ENCODE results near the gene GARNL3. TPM values are rescaled to one million over a fixed set of nuclear protein-coding genes. Genes with fewer than 3 reads are reported as not detected.

GARNL3 gene
- polyA plus RNA-seq, 1 donor from 2014 or later, result 20.0 TPM

DNA sequence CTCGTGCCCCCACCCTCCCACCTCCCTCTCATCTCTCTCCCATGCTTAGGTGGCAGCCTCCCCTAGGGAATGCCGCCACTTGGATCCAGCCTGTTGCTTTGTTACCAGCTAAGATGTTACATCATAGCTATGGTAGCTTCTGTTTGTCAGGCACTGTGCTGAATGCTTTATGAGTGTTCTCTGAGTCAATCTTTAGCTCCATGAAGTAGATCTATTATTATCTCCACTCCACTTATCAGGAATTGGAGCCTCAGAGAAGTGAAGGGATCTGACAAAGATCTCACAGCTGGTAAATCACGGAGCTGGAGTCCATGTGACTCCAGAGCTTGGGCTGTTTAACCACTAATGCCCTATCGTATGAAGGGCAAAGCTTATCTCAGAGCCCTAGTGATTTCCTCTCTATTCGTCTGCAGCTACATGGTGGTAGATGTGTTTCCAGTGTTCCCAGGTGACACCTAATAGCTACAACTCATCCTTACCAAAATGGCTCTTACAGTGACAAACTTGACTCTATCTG is 54.1 kb downstream of the GARNL3 start:
- Histone ChIP-seq H3K9me2 (ENCODE audit: insufficient read depth, low read length) (no peaks in the 10 kb centered on the region), H4K20me1 (ENCODE audit: insufficient read depth) (no peaks in the 10 kb centered on the region), H3K4me2 (ENCODE audit: low read length) (no peak overlapping the region), H3K4me3 (ENCODE audit: low read length) (no peak overlapping the region), H2AFZ (ENCODE audit: low read depth, low read length) (no peak overlapping the region), H3F3A (ENCODE audit: insufficient read depth, low read length, poor library complexity, severe bottlenecking) (no peaks in the 10 kb centered on the region), H3K9ac (ENCODE audit: low read length) (no peak overlapping the region), H3K27ac (ENCODE audit: low read length) (no peak overlapping the region), H3K9me3 (ENCODE audit: low read length) (no peaks in the 10 kb centered on the region), H3K36me3 (ENCODE audit: insufficient read depth, low read length) (no peaks in the 10 kb centered on the region), H3K79me2 (replicated peaks; ENCODE audit: insufficient read depth, low read length) (no peaks in the 10 kb centered on the region), H3K27me3 (ENCODE audit: insufficient read depth, low read depth, low read length) (no peaks in the 10 kb centered on the region)
- TF ChIP-seq EP300 (conservative IDR thresholded peaks at IDR 0.05; ENCODE audit: poor library complexity, severe bottlenecking) (no peak), MXI1 (conservative IDR thresholded peaks at IDR 0.05; ENCODE audit: poor library complexity, severe bottlenecking) (no peak), SMC3 (conservative IDR thresholded peaks at IDR 0.05; ENCODE audit: poor library complexity) (no peak), RAD21 (conservative IDR thresholded peaks at IDR 0.05) (no peak), CTCF (IDR thresholded peaks at IDR 0.05; ENCODE audit: poor library complexity, severe bottlenecking) (no peak), POLR2AphosphoS5 (IDR thresholded peaks at IDR 0.05) (no peak), TAF1 (IDR thresholded peaks at IDR 0.05; ENCODE audit: low read depth) (no peak), EZH2 (IDR thresholded peaks at IDR 0.05; ENCODE audit: borderline replicate concordance, insufficient read depth, low read length, poor library complexity, severe bottlenecking) (no peak)
- TF ChIP-seq, protein P1, sequence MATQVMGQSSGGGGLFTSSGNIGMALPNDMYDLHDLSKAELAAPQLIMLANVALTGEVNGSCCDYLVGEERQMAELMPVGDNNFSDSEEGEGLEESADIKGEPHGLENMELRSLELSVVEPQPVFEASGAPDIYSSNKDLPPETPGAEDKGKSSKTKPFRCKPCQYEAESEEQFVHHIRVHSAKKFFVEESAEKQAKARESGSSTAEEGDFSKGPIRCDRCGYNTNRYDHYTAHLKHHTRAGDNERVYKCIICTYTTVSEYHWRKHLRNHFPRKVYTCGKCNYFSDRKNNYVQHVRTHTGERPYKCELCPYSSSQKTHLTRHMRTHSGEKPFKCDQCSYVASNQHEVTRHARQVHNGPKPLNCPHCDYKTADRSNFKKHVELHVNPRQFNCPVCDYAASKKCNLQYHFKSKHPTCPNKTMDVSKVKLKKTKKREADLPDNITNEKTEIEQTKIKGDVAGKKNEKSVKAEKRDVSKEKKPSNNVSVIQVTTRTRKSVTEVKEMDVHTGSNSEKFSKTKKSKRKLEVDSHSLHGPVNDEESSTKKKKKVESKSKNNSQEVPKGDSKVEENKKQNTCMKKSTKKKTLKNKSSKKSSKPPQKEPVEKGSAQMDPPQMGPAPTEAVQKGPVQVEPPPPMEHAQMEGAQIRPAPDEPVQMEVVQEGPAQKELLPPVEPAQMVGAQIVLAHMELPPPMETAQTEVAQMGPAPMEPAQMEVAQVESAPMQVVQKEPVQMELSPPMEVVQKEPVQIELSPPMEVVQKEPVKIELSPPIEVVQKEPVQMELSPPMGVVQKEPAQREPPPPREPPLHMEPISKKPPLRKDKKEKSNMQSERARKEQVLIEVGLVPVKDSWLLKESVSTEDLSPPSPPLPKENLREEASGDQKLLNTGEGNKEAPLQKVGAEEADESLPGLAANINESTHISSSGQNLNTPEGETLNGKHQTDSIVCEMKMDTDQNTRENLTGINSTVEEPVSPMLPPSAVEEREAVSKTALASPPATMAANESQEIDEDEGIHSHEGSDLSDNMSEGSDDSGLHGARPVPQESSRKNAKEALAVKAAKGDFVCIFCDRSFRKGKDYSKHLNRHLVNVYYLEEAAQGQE (IDR thresholded peaks at IDR 0.05; ENCODE audit: borderline replicate concordance), result no peak

DNA sequence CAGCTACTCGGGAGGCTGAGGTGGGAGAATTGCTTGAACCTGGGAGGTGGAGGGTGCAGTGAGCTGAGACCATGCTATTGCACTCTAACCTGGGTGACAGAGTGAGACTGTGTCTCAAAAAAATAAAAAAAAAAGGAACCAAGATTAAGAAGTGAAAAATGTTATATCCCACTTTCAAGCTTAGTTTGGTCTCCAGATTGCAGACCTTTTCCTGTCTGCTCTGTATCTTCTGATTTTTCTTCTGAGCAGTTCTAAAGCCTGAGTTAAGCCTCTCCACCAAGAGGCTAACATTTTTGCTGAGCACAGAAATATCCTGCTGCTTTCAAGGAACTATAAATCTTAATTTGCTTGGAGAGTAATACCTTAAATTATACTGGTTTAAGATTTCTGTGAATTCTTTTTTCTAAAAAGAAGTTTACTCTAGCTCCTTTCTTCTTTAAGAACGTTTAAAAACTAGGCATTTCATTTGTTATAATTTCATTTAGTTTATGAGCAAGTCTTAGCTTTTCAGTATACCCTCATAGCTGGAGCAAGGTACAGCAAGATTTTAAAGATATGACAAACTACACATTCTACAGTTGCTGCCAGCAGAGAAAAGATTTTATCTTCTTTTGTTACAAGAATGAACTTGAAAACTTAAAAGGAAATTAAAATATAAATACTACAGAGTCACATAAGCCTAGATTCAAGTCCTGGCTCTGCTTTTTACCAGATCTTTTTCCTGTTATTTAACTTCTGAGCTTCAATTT is 55.0 kb downstream of the GARNL3 start:
- Histone ChIP-seq H2AFZ (ENCODE audit: low read depth, low read length) (no peak overlapping the region), H3K9me2 (ENCODE audit: insufficient read depth, low read length) (no peaks in the 10 kb centered on the region), H3F3A (ENCODE audit: insufficient read depth, low read length, poor library complexity, severe bottlenecking) (no peaks in the 10 kb centered on the region), H3K27ac (ENCODE audit: low read length) (no peak overlapping the region), H4K20me1 (ENCODE audit: insufficient read depth) (no peaks in the 10 kb centered on the region), H3K9me3 (ENCODE audit: low read length) (no peaks in the 10 kb centered on the region), H3K79me2 (replicated peaks; ENCODE audit: insufficient read depth, low read length) (no peaks in the 10 kb centered on the region), H3K36me3 (ENCODE audit: insufficient read depth, low read length) (no peaks in the 10 kb centered on the region), H3K9ac (ENCODE audit: low read length) (no peak overlapping the region), H3K4me3 (ENCODE audit: low read length) (no peak overlapping the region), H3K27me3 (ENCODE audit: insufficient read depth, low read depth, low read length) (no peaks in the 10 kb centered on the region), H3K4me2 (ENCODE audit: low read length) (no peak overlapping the region)
- no peak for TF ChIP-seq POLR2AphosphoS5 (IDR thresholded peaks at IDR 0.05)
- no peak for TF ChIP-seq EZH2 (IDR thresholded peaks at IDR 0.05; ENCODE audit: borderline replicate concordance, insufficient read depth, low read length, poor library complexity, severe bottlenecking)
- no peak for TF ChIP-seq EP300 (conservative IDR thresholded peaks at IDR 0.05; ENCODE audit: poor library complexity, severe bottlenecking)
- no peak for TF ChIP-seq TAF1 (IDR thresholded peaks at IDR 0.05; ENCODE audit: low read depth)
- TF ChIP-seq, protein P1 (IDR thresholded peaks at IDR 0.05; ENCODE audit: borderline replicate concordance), result no peak
- no peak for TF ChIP-seq SMC3 (conservative IDR thresholded peaks at IDR 0.05; ENCODE audit: poor library complexity)

Measured in neural cell (in vitro differentiated cells).